ENCODE results near the gene PCSK2. TPM values are rescaled to one million over a fixed set of nuclear protein-coding genes. Genes with fewer than 3 reads are reported as not detected.
A peak's percentile ranks its signal among the peaks of the same experiment; 100 is the strongest.

Gene PCSK2
- total and polyA plus RNA-seq, 2 donors = 0.05 to 0.18 TPM

GRCh38 chr20:17502105-17502504 is 275.3 kb downstream of the PCSK2 start:
- no peak for DNase-seq (ENCODE audit: low read depth in 6 of 9, low spot score in 9 of 9)
- WGBS = 93% methylated on average over 4 of the region's 4 CpGs
- peaks cover 0 to 12% of the 10 kb centered on the region in 2 donors for H3K27me3 ChIP-seq (ENCODE audit: control insufficient read depth in 2 of 2, insufficient read depth in 1 of 2, low read length in 1 of 2)
- no peaks in the 10 kb centered on the region for H3K36me3 ChIP-seq (ENCODE audit: control insufficient read depth in 2 of 2, insufficient read depth in 2 of 2, low read length in 1 of 2)
- H3K4me3 ChIP-seq (ENCODE audit: low read length in 2 of 2) = no peak overlapping the region
- H3K9me3 ChIP-seq (ENCODE audit: control insufficient read depth in 2 of 2, insufficient read depth in 1 of 2, low read length in 1 of 2) = no peaks in the 10 kb centered on the region
- peaks cover 13 to 28% of the 10 kb centered on the region in 2 donors for H3K4me1 ChIP-seq (ENCODE audit: control insufficient read depth in 2 of 2, insufficient read depth in 2 of 2, low read length in 2 of 2)
- H3K27ac ChIP-seq (ENCODE audit: low read depth in 1 of 2, low read length in 1 of 2) = no peak overlapping the region

GRCh38 chr20:17503301-17504065 is 276.6 kb downstream of the PCSK2 start:
- H3K27ac ChIP-seq (ENCODE audit: low read depth in 1 of 2, low read length in 1 of 2) = peak overlapping the region in 1 of 2 donors; percentile 59
- peaks cover 13 to 28% of the 10 kb centered on the region in 2 donors for H3K4me1 ChIP-seq (ENCODE audit: control insufficient read depth in 2 of 2, insufficient read depth in 2 of 2, low read length in 2 of 2)
- no peaks in the 10 kb centered on the region for H3K9me3 ChIP-seq (ENCODE audit: control insufficient read depth in 2 of 2, insufficient read depth in 1 of 2, low read length in 1 of 2)
- H3K36me3 ChIP-seq (ENCODE audit: control insufficient read depth in 2 of 2, insufficient read depth in 2 of 2, low read length in 1 of 2) = no peaks in the 10 kb centered on the region
- no peak overlapping the region for H3K4me3 ChIP-seq (ENCODE audit: low read length in 2 of 2)
- DNase-seq (ENCODE audit: low read depth in 6 of 9, low spot score in 9 of 9) = peak in 8 of 9 donors; percentile 22 to 83 (median 53)
- peaks cover 0 to 12% of the 10 kb centered on the region in 2 donors for H3K27me3 ChIP-seq (ENCODE audit: control insufficient read depth in 2 of 2, insufficient read depth in 1 of 2, low read length in 1 of 2)
- WGBS = 91% methylated on average over 6 of the region's 6 CpGs

- Histone ChIP-seq H3K4me3 (ENCODE audit: low read length in 2 of 2) (peak overlapping the region in 1 of 2 donors; percentile 43), H3K4me1 (ENCODE audit: control insufficient read depth in 2 of 2, insufficient read depth in 2 of 2, low read length in 2 of 2) (peaks cover 13 to 28% of the 10 kb centered on the region in 2 donors), H3K27me3 (ENCODE audit: control insufficient read depth in 2 of 2, insufficient read depth in 1 of 2, low read length in 1 of 2) (peaks cover 0 to 12% of the 10 kb centered on the region in 2 donors), H3K9me3 (ENCODE audit: control insufficient read depth in 2 of 2, insufficient read depth in 1 of 2, low read length in 1 of 2) (no peaks in the 10 kb centered on the region), H3K36me3 (ENCODE audit: control insufficient read depth in 2 of 2, insufficient read depth in 2 of 2, low read length in 1 of 2) (no peaks in the 10 kb centered on the region), H3K27ac (ENCODE audit: low read depth in 1 of 2, low read length in 1 of 2) (peak overlapping the region in 1 of 2 donors; percentile 59)
- 55% methylated on average over 23 of the region's 23 CpGs for whole genome bisulfite sequencing
- peak in 3 of 9 donors; percentile 6 to 22 (median 6) for DNase-seq (ENCODE audit: low read depth in 6 of 9, low spot score in 9 of 9)
These were observed 277.4 kb downstream of the PCSK2 start for GRCh38 chr20:17504066-17504897.

- peak overlapping the region in 1 of 2 donors; percentile 16 for H3K27ac ChIP-seq (ENCODE audit: low read depth in 1 of 2, low read length in 1 of 2)
- peaks cover 13 to 28% of the 10 kb centered on the region in 2 donors for H3K4me1 ChIP-seq (ENCODE audit: control insufficient read depth in 2 of 2, insufficient read depth in 2 of 2, low read length in 2 of 2)
- H3K36me3 ChIP-seq (ENCODE audit: control insufficient read depth in 2 of 2, insufficient read depth in 2 of 2, low read length in 1 of 2) = no peaks in the 10 kb centered on the region
- WGBS = under 1% methylated on average over 30 of the region's 30 CpGs
- H3K9me3 ChIP-seq (ENCODE audit: control insufficient read depth in 2 of 2, insufficient read depth in 1 of 2, low read length in 1 of 2) = no peaks in the 10 kb centered on the region
- peak overlapping the region; percentile 39 to 43 for H3K4me3 ChIP-seq (ENCODE audit: low read length in 2 of 2)
- H3K27me3 ChIP-seq (ENCODE audit: control insufficient read depth in 2 of 2, insufficient read depth in 1 of 2, low read length in 1 of 2) = peaks cover 0 to 12% of the 10 kb centered on the region in 2 donors
- peak; percentile 23 to 86 (median 61) for DNase-seq (ENCODE audit: low read depth in 6 of 9, low spot score in 9 of 9)
These were observed 278.2 kb downstream of the PCSK2 start for GRCh38 chr20:17504898-17505635.

- Histone ChIP-seq H3K4me3 (ENCODE audit: low read length in 2 of 2) (no peak overlapping the region), H3K27ac (ENCODE audit: low read depth in 1 of 2, low read length in 1 of 2) (no peak overlapping the region), H3K27me3 (ENCODE audit: control insufficient read depth in 2 of 2, insufficient read depth in 1 of 2, low read length in 1 of 2) (peaks cover 0 to 12% of the 10 kb centered on the region in 2 donors), H3K36me3 (ENCODE audit: control insufficient read depth in 2 of 2, insufficient read depth in 2 of 2, low read length in 1 of 2) (no peaks in the 10 kb centered on the region), H3K9me3 (ENCODE audit: control insufficient read depth in 2 of 2, insufficient read depth in 1 of 2, low read length in 1 of 2) (no peaks in the 10 kb centered on the region), H3K4me1 (ENCODE audit: control insufficient read depth in 2 of 2, insufficient read depth in 2 of 2, low read length in 2 of 2) (peaks cover 13 to 28% of the 10 kb centered on the region in 2 donors)
- WGBS = 69% methylated on average over 19 of the region's 19 CpGs
- peak in 1 of 9 donors; percentile 4 for DNase-seq (ENCODE audit: low read depth in 6 of 9, low spot score in 9 of 9)
These were observed 279.0 kb downstream of the PCSK2 start for GRCh38 chr20:17505636-17506517.

GRCh38 chr20:17507032-17507431 is 280.2 kb downstream of the PCSK2 start:
- no peaks in the 10 kb centered on the region for H3K9me3 ChIP-seq (ENCODE audit: control insufficient read depth in 2 of 2, insufficient read depth in 1 of 2, low read length in 1 of 2)
- no peak for DNase-seq (ENCODE audit: low read depth in 6 of 9, low spot score in 9 of 9)
- no peak overlapping the region for H3K4me3 ChIP-seq (ENCODE audit: low read length in 2 of 2)
- WGBS = 71% methylated on average over 2 of the region's 2 CpGs
- no peak overlapping the region for H3K27ac ChIP-seq (ENCODE audit: low read depth in 1 of 2, low read length in 1 of 2)
- H3K27me3 ChIP-seq (ENCODE audit: control insufficient read depth in 2 of 2, insufficient read depth in 1 of 2, low read length in 1 of 2) = peaks cover 0 to 12% of the 10 kb centered on the region in 2 donors
- peaks cover 13 to 28% of the 10 kb centered on the region in 2 donors for H3K4me1 ChIP-seq (ENCODE audit: control insufficient read depth in 2 of 2, insufficient read depth in 2 of 2, low read length in 2 of 2)
- H3K36me3 ChIP-seq (ENCODE audit: control insufficient read depth in 2 of 2, insufficient read depth in 2 of 2, low read length in 1 of 2) = no peaks in the 10 kb centered on the region

- DNase-seq (ENCODE audit: low read depth in 6 of 9, low spot score in 9 of 9) = no peak
- Histone ChIP-seq H3K27me3 (ENCODE audit: control insufficient read depth in 2 of 2, insufficient read depth in 1 of 2, low read length in 1 of 2) (peaks cover 0 to 12% of the 10 kb centered on the region in 2 donors), H3K27ac (ENCODE audit: low read depth in 1 of 2, low read length in 1 of 2) (no peak overlapping the region), H3K9me3 (ENCODE audit: control insufficient read depth in 2 of 2, insufficient read depth in 1 of 2, low read length in 1 of 2) (no peaks in the 10 kb centered on the region), H3K36me3 (ENCODE audit: control insufficient read depth in 2 of 2, insufficient read depth in 2 of 2, low read length in 1 of 2) (no peaks in the 10 kb centered on the region), H3K4me1 (ENCODE audit: control insufficient read depth in 2 of 2, insufficient read depth in 2 of 2, low read length in 2 of 2) (peaks cover 13 to 28% of the 10 kb centered on the region in 2 donors), H3K4me3 (ENCODE audit: low read length in 2 of 2) (no peak overlapping the region)
- 90% methylated on average over 5 of the region's 5 CpGs for WGBS
These were observed 280.7 kb downstream of the PCSK2 start for GRCh38 chr20:17507531-17507930.

GRCh38 chr20:17508756-17509155 is 281.9 kb downstream of the PCSK2 start:
- DNase-seq (ENCODE audit: low read depth in 6 of 9, low spot score in 9 of 9) = no peak
- peaks cover 10 to 18% of the 10 kb centered on the region in 2 donors for H3K4me1 ChIP-seq (ENCODE audit: control insufficient read depth in 2 of 2, insufficient read depth in 2 of 2, low read length in 2 of 2)
- peaks cover 0 to 12% of the 10 kb centered on the region in 2 donors for H3K27me3 ChIP-seq (ENCODE audit: control insufficient read depth in 2 of 2, insufficient read depth in 1 of 2, low read length in 1 of 2)
- no peak overlapping the region for H3K4me3 ChIP-seq (ENCODE audit: low read length in 2 of 2)
- H3K27ac ChIP-seq (ENCODE audit: low read depth in 1 of 2, low read length in 1 of 2) = no peak overlapping the region
- no peaks in the 10 kb centered on the region for H3K36me3 ChIP-seq (ENCODE audit: control insufficient read depth in 2 of 2, insufficient read depth in 2 of 2, low read length in 1 of 2)
- 94% methylated on average over 18 of the region's 18 CpGs for WGBS
- H3K9me3 ChIP-seq (ENCODE audit: control insufficient read depth in 2 of 2, insufficient read depth in 1 of 2, low read length in 1 of 2) = no peaks in the 10 kb centered on the region
